ENCODE results near the gene KIF21A. TPM values are rescaled to one million over a fixed set of nuclear protein-coding genes. Genes with fewer than 3 reads are reported as not detected.

The KIF21A gene
- total and polyA plus RNA-seq, 2 of the 13 experiments (the other 11 are each of a cell fraction or from before 2014, with no cell fraction given): 20.6 to 39.7 TPM

GRCh38 chr12:39442831-39443080, 164 bp downstream of the KIF21A start (continued):
- no peak for TF ChIP-seq ZNF503 (CRISPR knock-in tag; IDR thresholded peaks at IDR 0.05)
- TF ChIP-seq PAX8 (CRISPR knock-in tag; IDR thresholded peaks at IDR 0.05; ENCODE audit: borderline replicate concordance): no peak
- TF ChIP-seq FOSL1 (CRISPR knock-in tag; IDR thresholded peaks at IDR 0.05; ENCODE audit: borderline replicate concordance): no peak
- TF ChIP-seq EED (CRISPR knock-in tag; IDR thresholded peaks at IDR 0.05): peak; percentile 85; the same call in 1 of the 2 replicates
- no peak for TF ChIP-seq PAF1 (CRISPR knock-in tag; IDR thresholded peaks at IDR 0.05)
- no peak for TF ChIP-seq ZNF20 (CRISPR knock-in tag; IDR thresholded peaks at IDR 0.05)
- TF ChIP-seq E2F1 (CRISPR knock-in tag; IDR thresholded peaks at IDR 0.05): no peak
- TF ChIP-seq SALL1 (CRISPR knock-in tag; IDR thresholded peaks at IDR 0.05): 0 out of 2 replicates have a peak, but pooled peaks have one; percentile 48
- TF ChIP-seq HIC2 (CRISPR knock-in tag; IDR thresholded peaks at IDR 0.05; ENCODE audit: low read depth): no peak
- TF ChIP-seq AFF4 (CRISPR knock-in tag; IDR thresholded peaks at IDR 0.05): no peak
- no peak for TF ChIP-seq HHEX (CRISPR knock-in tag; IDR thresholded peaks at IDR 0.05)
- no peak for TF ChIP-seq RFXAP (CRISPR knock-in tag; IDR thresholded peaks at IDR 0.05; ENCODE audit: borderline replicate concordance)
- TF ChIP-seq CAMTA2 (CRISPR knock-in tag; IDR thresholded peaks at IDR 0.05; ENCODE audit: borderline replicate concordance): no peak; the same call in 1 of the 2 replicates
- no peak for TF ChIP-seq ZFP1 (CRISPR knock-in tag; IDR thresholded peaks at IDR 0.05)
- TF ChIP-seq ZBTB14 (CRISPR knock-in tag; IDR thresholded peaks at IDR 0.05): 0 out of 2 replicates have a peak, but pooled peaks have one; percentile 10
- TF ChIP-seq ATF1 (CRISPR knock-in tag; IDR thresholded peaks at IDR 0.05): no peak
- no peak for TF ChIP-seq PCBP1 (IDR thresholded peaks at IDR 0.05; ENCODE audit: borderline replicate concordance, low read depth, low read length)
- no peak for TF ChIP-seq NFE2L1 (CRISPR knock-in tag; IDR thresholded peaks at IDR 0.05; ENCODE audit: borderline replicate concordance)
- TF ChIP-seq ZEB1 (IDR thresholded peaks at IDR 0.05; ENCODE audit: insufficient replicate concordance, low read depth): no peak
- no peak for TF ChIP-seq HNF4G (IDR thresholded peaks at IDR 0.05; ENCODE audit: borderline replicate concordance, low read depth, low read length)
- TF ChIP-seq HNF4G (CRISPR knock-in tag; IDR thresholded peaks at IDR 0.05; ENCODE audit: borderline replicate concordance, low read depth): no peak
- no peak for TF ChIP-seq MAFK (conservative IDR thresholded peaks at IDR 0.05 in 1 of 2, IDR thresholded peaks at IDR 0.05 in 1 of 2; ENCODE audit: low read length in 2 of 2)
